ENCODE data around the gene AP4M1. TPM values are rescaled to one million over a fixed set of nuclear protein-coding genes. Genes with fewer than 3 reads are reported as not detected.

Gene AP4M1
- total RNA-seq, 1 donor from 2014 or later, result 15.5 TPM

DNA sequence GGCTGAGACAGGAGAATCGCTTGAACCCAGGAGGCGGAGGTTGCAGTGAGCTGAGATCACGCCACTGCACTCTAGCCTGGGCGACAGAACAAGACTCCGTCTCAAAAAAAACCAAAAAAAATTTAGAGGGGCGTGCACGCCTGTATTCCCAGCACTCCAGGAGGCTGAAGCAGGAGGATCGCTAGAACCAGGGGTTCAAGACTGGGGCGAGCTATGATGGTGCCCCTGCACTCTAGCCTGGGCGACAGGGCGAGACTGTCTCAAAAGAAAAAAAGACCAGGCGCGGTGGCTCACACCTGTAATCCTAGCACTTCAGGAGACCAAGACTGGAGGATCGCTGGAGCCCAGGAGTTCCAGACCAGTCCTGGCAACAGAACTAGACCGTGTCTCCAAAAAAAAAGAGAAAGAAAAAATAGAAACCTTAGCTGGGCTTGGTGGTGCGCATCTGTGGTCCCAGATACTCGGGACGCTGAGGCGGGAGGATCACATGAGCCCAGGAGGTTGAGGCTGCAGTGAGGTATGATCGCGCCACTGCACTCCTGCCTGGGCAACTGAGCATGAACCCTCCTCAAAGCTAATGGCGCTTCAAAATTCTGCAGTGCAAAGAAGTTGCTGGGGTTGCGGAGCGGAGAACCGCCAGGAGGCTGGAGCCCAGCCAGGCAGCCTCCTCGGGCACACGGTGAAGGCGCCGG is 24.9 kb downstream of the AP4M1 start:
- peak overlapping the region; percentile 98 for H3K4me3 Mint-ChIP-seq (ENCODE audit: unreplicated experiment)
- Histone ChIP-seq H3K4me1 (ENCODE audit: insufficient read depth, low read length) (peaks cover 19% of the 10 kb centered on the region), H3K36me3 (ENCODE audit: insufficient read depth, low read length) (peaks cover 2% of the 10 kb centered on the region), H3K9me3 (ENCODE audit: insufficient read depth, low read depth, low read length) (no peaks in the 10 kb centered on the region), H3K4me3 (ENCODE audit: insufficient read depth, low read depth, low read length) (peak overlapping the region; percentile 94), H3K4me2 (ENCODE audit: low read length) (peak overlapping the region; percentile 99), H2AFZ (ENCODE audit: low read depth, low read length) (peak overlapping the region; percentile 98), H3K27ac (ENCODE audit: low read depth, low read length) (peak overlapping the region; percentile 95), H3K27me3 (ENCODE audit: insufficient read depth, low read length) (no peaks in the 10 kb centered on the region), H3K79me2 (ENCODE audit: insufficient read depth, low read length) (peaks cover 5% of the 10 kb centered on the region), H3K9ac (ENCODE audit: low read length) (peak overlapping the region; percentile 95), H4K20me1 (ENCODE audit: insufficient read depth, low read length) (no peaks in the 10 kb centered on the region)
- peaks cover 4% of the 10 kb centered on the region for H3K27me3 Mint-ChIP-seq (ENCODE audit: low read depth, unreplicated experiment)
- no peaks in the 10 kb centered on the region for H3K9me3 Mint-ChIP-seq (ENCODE audit: unreplicated experiment)
- peak overlapping the region; percentile 99 for H3K27ac Mint-ChIP-seq (ENCODE audit: unreplicated experiment)
- DNase-seq (ENCODE audit: low read depth) (no peak), FAIRE-seq (no peak)
- H3K4me1 Mint-ChIP-seq (ENCODE audit: low read depth, unreplicated experiment), result no peaks in the 10 kb centered on the region
- TF ChIP-seq, protein P1, sequence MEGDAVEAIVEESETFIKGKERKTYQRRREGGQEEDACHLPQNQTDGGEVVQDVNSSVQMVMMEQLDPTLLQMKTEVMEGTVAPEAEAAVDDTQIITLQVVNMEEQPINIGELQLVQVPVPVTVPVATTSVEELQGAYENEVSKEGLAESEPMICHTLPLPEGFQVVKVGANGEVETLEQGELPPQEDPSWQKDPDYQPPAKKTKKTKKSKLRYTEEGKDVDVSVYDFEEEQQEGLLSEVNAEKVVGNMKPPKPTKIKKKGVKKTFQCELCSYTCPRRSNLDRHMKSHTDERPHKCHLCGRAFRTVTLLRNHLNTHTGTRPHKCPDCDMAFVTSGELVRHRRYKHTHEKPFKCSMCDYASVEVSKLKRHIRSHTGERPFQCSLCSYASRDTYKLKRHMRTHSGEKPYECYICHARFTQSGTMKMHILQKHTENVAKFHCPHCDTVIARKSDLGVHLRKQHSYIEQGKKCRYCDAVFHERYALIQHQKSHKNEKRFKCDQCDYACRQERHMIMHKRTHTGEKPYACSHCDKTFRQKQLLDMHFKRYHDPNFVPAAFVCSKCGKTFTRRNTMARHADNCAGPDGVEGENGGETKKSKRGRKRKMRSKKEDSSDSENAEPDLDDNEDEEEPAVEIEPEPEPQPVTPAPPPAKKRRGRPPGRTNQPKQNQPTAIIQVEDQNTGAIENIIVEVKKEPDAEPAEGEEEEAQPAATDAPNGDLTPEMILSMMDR (IDR thresholded peaks at IDR 0.05; ENCODE audit: insufficient read depth, low read depth, low read length), result no peak
- TF ChIP-seq EZH2 (IDR thresholded peaks at IDR 0.05; ENCODE audit: insufficient read depth, low read length), result no peak
- peaks cover 6% of the 10 kb centered on the region for H3K36me3 Mint-ChIP-seq (ENCODE audit: low read depth, unreplicated experiment)

DNA sequence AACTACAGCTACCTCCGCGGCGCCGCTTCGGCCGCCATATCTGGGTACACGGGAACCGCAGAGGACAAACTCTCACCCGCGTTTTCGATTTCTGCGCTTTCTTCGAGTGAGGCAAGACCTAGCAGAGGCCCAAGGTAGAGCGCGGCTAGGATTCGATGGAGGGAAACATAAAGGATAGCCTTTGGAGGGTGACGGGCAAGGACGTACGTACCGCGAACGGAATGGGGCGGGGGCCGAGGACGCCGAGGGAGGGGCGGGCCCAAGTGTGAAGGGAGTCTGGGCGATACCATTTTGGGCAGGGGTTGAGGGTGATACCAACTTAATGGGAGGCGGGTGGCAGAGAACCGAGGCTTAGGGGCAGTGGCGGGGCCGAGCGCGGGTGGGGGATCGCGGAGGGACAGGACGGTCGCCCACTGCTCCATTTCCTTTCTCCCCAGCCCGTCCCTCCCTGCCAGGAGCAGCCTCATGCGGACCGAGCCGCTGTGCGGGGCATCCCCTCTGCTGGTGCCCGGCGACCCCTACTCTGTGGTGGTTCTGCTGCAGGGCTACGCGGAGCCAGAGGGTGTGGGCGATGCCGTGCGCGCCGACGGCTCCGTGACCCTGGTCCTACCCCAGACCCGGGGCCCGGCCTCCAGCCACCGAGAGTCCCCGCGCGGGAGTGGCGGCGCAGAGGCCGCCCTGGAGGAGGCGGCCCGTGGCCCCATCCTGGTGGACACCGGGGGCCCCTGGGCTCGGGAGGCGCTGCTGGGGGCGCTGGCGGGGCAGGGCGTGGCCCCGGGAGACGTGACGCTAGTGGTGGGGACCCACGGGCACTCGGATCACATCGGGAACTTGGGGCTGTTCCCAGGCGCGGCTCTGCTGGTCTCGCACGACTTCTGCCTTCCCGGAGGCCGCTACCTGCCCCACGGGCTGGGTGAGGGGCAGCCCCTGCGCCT is 25.8 kb downstream of the AP4M1 start, which contains the start of gene MBLAC1:
Gene MBLAC1 (plus strand): TSS at position 37 of the 935 bp plus-strand sequence. CDS start 429 bp downstream, at position 466.
- Histone ChIP-seq H3K27me3 (ENCODE audit: insufficient read depth, low read length) (no peaks in the 10 kb centered on the region), H3K36me3 (ENCODE audit: insufficient read depth, low read length) (peaks cover 2% of the 10 kb centered on the region), H3K79me2 (ENCODE audit: insufficient read depth, low read length) (peaks cover 5% of the 10 kb centered on the region), H3K4me3 (ENCODE audit: insufficient read depth, low read depth, low read length) (peak within 1 kb of the TSS; percentile 94), H3K9ac (ENCODE audit: low read length) (peak within 1 kb of the TSS; percentile 95), H2AFZ (ENCODE audit: low read depth, low read length) (peak within 1 kb of the TSS; percentile 98), H3K4me2 (ENCODE audit: low read length) (peak within 1 kb of the TSS; percentile 99), H4K20me1 (ENCODE audit: insufficient read depth, low read length) (no peaks in the 10 kb centered on the region), H3K4me1 (ENCODE audit: insufficient read depth, low read length) (peaks cover 19% of the 10 kb centered on the region), H3K27ac (ENCODE audit: low read depth, low read length) (peak within 1 kb of the TSS; percentile 95), H3K9me3 (ENCODE audit: insufficient read depth, low read depth, low read length) (no peaks in the 10 kb centered on the region)
- DNase-seq (ENCODE audit: low read depth), result peak; percentile 86
- no peaks in the 10 kb centered on the region for H3K4me1 Mint-ChIP-seq (ENCODE audit: low read depth, unreplicated experiment)
- peak within 1 kb of the TSS; percentile 98 for H3K4me3 Mint-ChIP-seq (ENCODE audit: unreplicated experiment)
- H3K36me3 Mint-ChIP-seq (ENCODE audit: low read depth, unreplicated experiment), result peaks cover 6% of the 10 kb centered on the region
- H3K27ac Mint-ChIP-seq (ENCODE audit: unreplicated experiment), result peak within 1 kb of the TSS; percentile 99
- no peak for FAIRE-seq
- H3K9me3 Mint-ChIP-seq (ENCODE audit: unreplicated experiment), result no peaks in the 10 kb centered on the region
- TF ChIP-seq, protein P1 (IDR thresholded peaks at IDR 0.05; ENCODE audit: insufficient read depth, low read depth, low read length), result no peak
- TF ChIP-seq EZH2 (IDR thresholded peaks at IDR 0.05; ENCODE audit: insufficient read depth, low read length), result no peak
- peaks cover 4% of the 10 kb centered on the region for H3K27me3 Mint-ChIP-seq (ENCODE audit: low read depth, unreplicated experiment)

Data from astrocyte (in vitro differentiated cells and primary cell).